HG02798 (cell line): ENCODE results near the gene RDX.

Source experiments
- ATAC-seq: cut with Tn5 transposase; IDR thresholded peaks from one replicate; pipeline ENCODE4 v1.9.1; 2021; ENCODE audit warnings: mild to moderate bottlenecking; ENCODE audit not compliant: unreplicated experiment, poor library complexity

The RDX gene

GRCh38 chr11:110176366-110177085 is 119.9 kb downstream of the RDX start:
- ATAC-seq = no peak

DNA sequence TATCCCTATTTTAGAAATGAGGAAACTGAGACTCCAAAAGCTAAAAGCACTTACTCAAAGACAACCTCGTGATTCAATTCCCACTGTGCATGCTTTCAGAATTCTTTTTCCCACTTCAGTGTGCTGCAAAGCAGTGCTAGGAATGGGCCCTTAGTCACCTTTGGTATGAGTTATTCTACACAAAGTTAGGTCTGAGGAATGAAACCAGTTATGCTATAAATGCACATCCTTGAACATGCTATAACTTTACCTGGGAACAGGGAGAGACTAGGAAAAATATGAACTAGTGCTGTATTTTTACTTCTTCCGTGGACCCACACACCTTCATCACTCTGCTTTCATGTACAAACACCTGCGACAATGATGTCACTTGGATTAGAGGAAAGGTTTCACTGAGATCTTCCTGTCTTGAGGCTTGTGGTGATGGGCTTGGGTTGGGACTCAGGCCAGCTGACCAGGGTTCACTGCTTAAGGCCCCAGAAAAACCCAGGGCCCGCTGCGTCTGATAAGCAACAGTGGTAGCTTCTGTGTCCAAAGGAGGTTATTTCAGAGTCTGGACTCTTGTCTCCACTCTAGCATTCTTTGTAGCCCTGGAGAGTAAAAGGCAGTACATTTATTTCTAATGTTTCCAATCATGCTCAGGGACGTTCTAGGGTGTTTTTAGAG is 121.6 kb downstream of the RDX start:
- ATAC-seq = no peak

- peak; percentile 50 for ATAC-seq
Measured at GRCh38 chr11:110173811-110174644, 122.4 kb downstream of the RDX start.

- ATAC-seq = no peak
Measured at GRCh38 chr11:110172468-110173065, 123.8 kb downstream of the RDX start.

- ATAC-seq = no peak
Measured at GRCh38 chr11:110169738-110170137, 126.7 kb downstream of the RDX start.

- no peak for ATAC-seq
Measured at GRCh38 chr11:110168033-110168803, 128.2 kb downstream of the RDX start.

- no peak for ATAC-seq
Measured at GRCh38 chr11:110165039-110165925, 131.1 kb downstream of the RDX start.

- no peak for ATAC-seq
Measured at GRCh38 chr11:110162216-110162615, 134.2 kb downstream of the RDX start.

DNA sequence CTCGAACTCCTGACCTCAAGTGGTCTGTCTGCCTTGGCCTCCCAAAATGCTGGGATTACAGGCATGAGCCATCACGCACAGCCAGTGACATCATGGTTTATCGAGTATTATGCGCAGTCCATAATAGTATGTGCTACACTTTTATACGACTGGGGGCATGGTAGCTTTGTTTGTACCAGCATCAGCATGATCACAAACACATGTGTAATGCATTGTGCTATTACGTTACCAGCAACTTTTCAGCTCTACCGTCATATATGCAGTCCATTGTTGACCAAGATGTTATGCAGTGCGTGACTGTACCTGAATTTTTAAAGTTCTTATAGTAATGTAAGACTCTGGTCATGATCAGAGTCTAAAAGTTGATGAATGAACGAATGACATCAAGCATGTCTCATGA is 135.4 kb downstream of the RDX start:
- no peak for ATAC-seq

- no peak for ATAC-seq
Measured at GRCh38 chr11:110160437-110160836, 136.0 kb downstream of the RDX start.

DNA sequence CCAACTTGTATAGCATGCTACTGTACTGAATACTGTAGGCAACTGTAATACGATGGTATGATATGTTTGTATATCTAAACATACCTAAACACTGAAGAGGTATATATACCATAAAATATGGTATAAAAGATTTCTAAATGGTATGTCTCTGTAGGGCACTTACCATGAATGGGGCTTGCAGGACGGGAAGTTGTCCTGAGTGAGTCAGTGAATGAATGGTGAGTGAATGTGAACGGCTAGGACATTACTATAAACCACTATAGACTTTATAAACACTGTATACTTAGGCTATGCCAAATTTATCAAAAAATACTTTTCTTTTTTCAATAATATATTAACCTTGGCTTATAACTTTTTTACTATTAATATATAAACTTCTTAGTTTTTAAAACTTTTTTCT is 136.4 kb downstream of the RDX start:
- no peak for ATAC-seq

DNA sequence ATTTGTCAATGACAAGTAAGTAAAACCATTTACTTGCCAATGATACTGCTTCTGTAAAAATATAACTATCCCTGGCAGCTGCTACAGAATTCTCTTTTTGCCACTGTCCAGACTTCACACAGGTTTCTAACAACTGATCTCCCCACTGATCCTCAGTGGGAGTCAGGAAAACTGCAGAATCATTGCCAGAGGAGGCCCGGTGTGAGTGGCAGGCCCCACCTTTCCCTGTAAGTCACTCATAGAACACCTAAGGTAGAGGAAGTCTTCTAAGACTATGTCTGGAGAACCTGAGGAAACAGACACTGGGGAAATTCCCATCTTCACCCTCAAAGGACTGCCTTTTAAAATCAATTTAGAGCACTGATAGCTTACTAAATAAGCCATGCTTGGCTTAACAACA is 136.9 kb downstream of the RDX start:
- no peak for ATAC-seq

DNA sequence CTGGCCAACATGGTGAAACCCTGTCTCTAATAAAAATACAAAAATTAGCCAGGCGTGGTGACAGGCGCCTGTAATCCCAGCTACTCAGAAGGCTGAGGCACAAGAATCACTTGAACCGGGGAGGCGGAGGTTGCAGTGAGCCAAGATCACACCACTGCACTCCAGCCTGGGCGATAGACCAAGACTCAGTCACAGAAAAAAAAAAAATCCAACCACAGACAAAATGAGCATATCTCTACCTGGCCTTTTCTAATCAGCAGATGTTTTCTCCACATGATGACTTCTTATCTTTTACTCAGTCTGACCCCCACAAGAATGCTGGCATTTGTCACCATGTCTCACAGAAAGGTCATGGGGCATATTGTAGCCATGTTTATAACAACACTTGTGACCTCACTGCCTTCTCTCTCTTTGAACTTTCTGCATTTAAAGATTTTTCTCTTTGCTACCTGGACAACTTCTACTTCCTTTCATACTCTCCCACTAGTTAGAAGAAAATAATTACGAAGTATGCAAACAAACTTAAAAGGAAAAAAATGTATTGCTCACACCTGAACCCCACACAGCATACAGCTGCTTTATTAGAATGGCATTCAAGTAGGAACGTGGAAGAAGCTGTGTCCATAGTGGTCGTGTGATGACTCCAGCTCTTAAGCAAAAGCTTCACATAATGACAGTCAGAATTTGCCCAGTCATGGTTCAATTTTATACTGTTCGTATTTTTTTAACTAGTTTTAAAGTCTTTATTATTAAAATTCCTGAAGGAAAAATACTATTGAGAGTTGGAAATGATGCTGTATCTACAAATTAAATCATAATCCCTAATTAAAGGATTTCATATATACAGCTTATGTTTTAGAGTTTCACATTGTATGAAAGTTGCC is 137.9 kb downstream of the RDX start:
- no peak for ATAC-seq

DNA sequence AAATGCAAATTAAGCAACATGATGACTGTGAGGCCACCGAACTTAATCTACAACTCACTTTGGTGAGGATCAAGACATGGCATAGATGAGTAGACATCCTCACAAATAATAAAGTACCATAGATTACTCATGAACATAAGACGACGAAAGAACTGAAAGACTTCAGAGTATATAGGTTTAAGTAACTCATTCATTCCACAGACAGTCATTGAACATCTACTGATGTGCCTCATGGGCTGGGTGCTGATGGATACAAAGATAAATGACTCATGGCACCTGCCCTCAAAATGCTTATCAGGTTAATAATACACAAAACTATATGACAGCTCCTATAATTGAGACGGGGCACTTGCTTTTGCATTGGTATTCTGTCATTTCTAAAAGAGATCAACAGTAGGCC is 139.9 kb downstream of the RDX start:
- ATAC-seq = no peak

DNA sequence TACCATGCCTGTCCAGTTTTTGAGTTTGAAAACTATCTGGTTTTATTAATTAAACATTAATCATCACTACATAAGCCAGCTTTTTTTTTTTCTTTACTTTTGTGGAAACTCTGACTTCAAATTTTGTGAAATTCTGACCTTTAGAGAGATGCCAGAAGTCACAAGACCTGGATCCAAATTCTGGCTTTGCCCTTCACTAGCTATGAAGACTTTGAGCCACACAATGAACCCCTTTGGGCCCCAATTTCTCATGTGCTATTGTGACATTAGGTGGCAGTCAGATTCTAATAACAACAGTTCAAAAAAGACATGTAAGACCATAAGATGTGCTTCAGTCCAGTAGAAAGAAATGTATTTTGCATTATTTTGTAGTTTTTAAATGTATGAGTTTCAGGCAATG is 142.9 kb downstream of the RDX start:
- ATAC-seq = no peak

DNA sequence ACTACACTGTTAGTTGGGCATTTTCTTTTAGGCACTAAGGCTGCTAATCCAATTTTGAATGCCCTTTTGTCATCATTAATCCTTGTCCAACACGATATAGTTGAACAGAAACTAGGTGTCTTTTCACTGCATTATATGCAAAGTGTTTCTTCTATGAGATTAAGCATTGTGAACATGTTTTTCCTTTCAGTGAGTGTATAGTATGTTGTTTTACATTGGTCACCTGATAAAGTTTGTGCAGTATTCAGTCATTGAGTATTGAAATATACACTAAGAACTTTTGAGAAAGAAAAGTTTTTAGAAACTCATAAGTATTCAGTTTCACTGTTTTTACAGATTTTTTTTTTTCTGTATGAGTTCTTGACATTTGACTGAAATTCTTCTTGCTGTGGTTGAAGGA is 144.2 kb downstream of the RDX start:
- ATAC-seq = peak; percentile 32

- ATAC-seq = no peak
Measured at GRCh38 chr11:110148775-110149744, 147.4 kb downstream of the RDX start.
